H1 (cell line): Measurements from ENCODE around the gene ITPR1. TPM values are rescaled to one million over a fixed set of nuclear protein-coding genes. Genes with fewer than 3 reads are reported as not detected.

Experiments used
- GABPA ChIP-seq: IDR thresholded peaks from 2 replicates; pipeline ENCODE4 v1.6.1; 2011; ENCODE audit warnings: mild to moderate bottlenecking, low read length, moderate library complexity, borderline replicate concordance; ENCODE audit not compliant: insufficient read depth
- JUN ChIP-seq: IDR thresholded peaks from 2 replicates; pipeline ENCODE4 v1.6.1; 2011; ENCODE audit warnings: low read depth, mild to moderate bottlenecking, improper control_type of control experiment, low read length
- KDM1A ChIP-seq: fragments of 200-600, 300-600 bp; sonication (generic); IDR thresholded peaks from 2 replicates; pipeline ENCODE4 v1.7.1; 2016; ENCODE audit warnings: mild to moderate bottlenecking, low read length, borderline replicate concordance
- KDM5A ChIP-seq: fragments of 200-600 bp; IDR thresholded peaks from 2 replicates; pipeline ENCODE4 v1.7.1; 2012; ENCODE audit warnings: mild to moderate bottlenecking, low read length, inconsistent platforms, mixed read lengths
- polyA plus RNA-seq, 7 experiments: library from polyadenylated mRNA; depleted of rRNA in 3 of 7; stranded (reverse) in 5 of 7; unstranded in 2 of 7; fragments of >200 nt in 5 of 7; fragments of 200-250 nt in 2 of 7; gene quantifications; 1 replicate in 5 of 7; 2 replicates in 1 of 7; 4 replicates in 1 of 7; pipeline versions ENCODE4 v1.2.1 to v1.2.3, GENCODE V29; 2011 to 2013; ENCODE audit warnings: missing spikeins in 2 of 7, mixed read lengths in 2 of 7
- total RNA-seq: library from RNA; stranded (reverse); fragmentation: NEBNext Ultra II Directional; extraction: Animal tissue kit (Norgen Biotek cat#: 25700); gene quantifications from 2 replicates; pipeline ENCODE4 v1.2.1, GENCODE V29; 2021

ITPR1 gene
- total and polyA plus RNA-seq, 2 of the 8 experiments (the other 6 are each of a cell fraction or from before 2014, with no cell fraction given), result 2.5 to 16.3 TPM

DNA sequence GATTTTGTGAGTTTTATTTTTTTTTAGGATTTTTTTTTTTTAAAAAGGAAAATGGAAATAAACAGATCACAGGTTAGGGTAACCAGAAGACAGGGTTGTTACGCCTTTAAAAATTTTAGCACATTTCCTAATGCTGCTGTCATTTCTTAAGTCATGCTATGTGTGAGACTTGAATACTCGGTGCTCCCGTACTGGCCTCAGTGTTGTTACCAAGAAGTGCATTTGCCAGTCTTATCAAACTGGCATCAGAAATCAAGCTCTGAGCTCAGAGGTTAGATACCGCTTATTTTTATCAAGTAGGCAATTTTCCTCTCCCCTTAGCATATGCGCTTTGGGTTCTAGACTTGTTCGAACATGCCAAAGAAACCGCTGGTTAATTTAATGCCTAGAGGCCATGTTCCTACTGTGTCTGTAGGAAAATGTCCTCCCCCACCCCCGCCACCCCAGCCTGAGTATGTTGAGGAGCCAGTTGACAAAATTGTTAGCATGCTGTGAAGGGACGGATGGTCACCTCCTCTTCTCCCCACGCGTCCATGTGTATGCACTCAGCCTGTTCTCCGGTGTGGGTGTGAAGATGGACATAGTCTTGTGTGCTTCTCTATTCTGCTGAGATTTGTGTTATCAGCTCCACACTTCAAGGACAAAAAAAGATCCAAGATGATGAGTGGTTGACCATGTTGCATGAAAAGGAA is 88.9 kb downstream of the ITPR1 start (continued):
- TF ChIP-seq JUN (no peak), KDM1A (no peak), KDM5A (no peak), GABPA (no peak)
